ENCODE measurements around the gene GASK1A. TPM values are rescaled to one million over a fixed set of nuclear protein-coding genes. Genes with fewer than 3 reads are reported as not detected.
A peak's percentile ranks its signal among the peaks of the same experiment; 100 is the strongest.

GASK1A gene
- total and polyA plus RNA-seq, 8 donors: 1.2 to 23.6 (median 8.1) TPM

GRCh38 chr3:43015991-43016865, 37.1 kb downstream of the GASK1A start:
- 66 to 88% (median 79%) methylated on average over 5 of the region's 5 CpGs for WGBS, 5 donors
- Histone ChIP-seq H3K4me1 (peaks cover 0 to 21% (median 4%) of the 10 kb centered on the region in 4 donors), H3K9me3 (peaks cover 0 to 18% (median 0%) of the 10 kb centered on the region in 4 donors), H3K4me3 (no peak overlapping the region), H3K27ac (peak overlapping the region in 1 of 5 donors; percentile 31), H3K36me3 (no peaks in the 10 kb centered on the region), H3K27me3 (no peaks in the 10 kb centered on the region)
- intact Hi-C loops (cut with DNase I; ENCODE audit: low total_unique reads): no loop called here
- no peak for DNase-seq
- TF ChIP-seq POLR2A (IDR thresholded peaks at IDR 0.05): no peak
- no peak for TF ChIP-seq POLR2AphosphoS5 (IDR thresholded peaks at IDR 0.05)

GRCh38 chr3:43017004-43017403, 37.9 kb downstream of the GASK1A start:
- H3K36me3 ChIP-seq: no peaks in the 10 kb centered on the region
- H3K27me3 ChIP-seq: no peaks in the 10 kb centered on the region
- no peak for TF ChIP-seq CTCF (IDR thresholded peaks at IDR 0.05)
- TF ChIP-seq EP300 (IDR thresholded peaks at IDR 0.05): no peak
- no peak for TF ChIP-seq POLR2AphosphoS5 (IDR thresholded peaks at IDR 0.05)
- TF ChIP-seq POLR2A (IDR thresholded peaks at IDR 0.05): no peak
- WGBS, 5 donors: 87 to 100% (median 95%) methylated on average over 1 of the region's 1 CpG
- peaks cover 0 to 27% (median 4%) of the 10 kb centered on the region in 4 donors for H3K4me1 ChIP-seq
- H3K27ac ChIP-seq: peak overlapping the region in 1 of 5 donors; percentile 31
- intact Hi-C loops (cut with DNase I; ENCODE audit: low total_unique reads): no loop called here
- no peak overlapping the region for H3K4me3 ChIP-seq
- no peak for DNase-seq
- peaks cover 0 to 18% (median 0%) of the 10 kb centered on the region in 4 donors for H3K9me3 ChIP-seq

- intact Hi-C loops (cut with DNase I; ENCODE audit: low total_unique reads): no loop called here
- Histone ChIP-seq H3K36me3 (no peaks in the 10 kb centered on the region), H3K27me3 (no peaks in the 10 kb centered on the region), H3K4me3 (no peak overlapping the region), H3K9me3 (peaks cover 0 to 18% (median 0%) of the 10 kb centered on the region in 4 donors), H3K27ac (peak overlapping the region in 1 of 5 donors; percentile 20), H3K4me1 (peaks cover 0 to 29% (median 4%) of the 10 kb centered on the region in 4 donors)
- TF ChIP-seq EP300 (IDR thresholded peaks at IDR 0.05) (no peak), POLR2AphosphoS5 (IDR thresholded peaks at IDR 0.05) (no peak), CTCF (IDR thresholded peaks at IDR 0.05) (no peak), POLR2A (IDR thresholded peaks at IDR 0.05) (no peak)
- no peak for DNase-seq
- WGBS, 5 donors: 90 to 92% (median 91%) methylated on average over 9 of the region's 9 CpGs
Observed at GRCh38 chr3:43017593-43018195, 38.6 kb downstream of the GASK1A start.

- Histone ChIP-seq H3K4me1 (peaks cover 0 to 29% (median 6%) of the 10 kb centered on the region in 4 donors), H3K9me3 (peaks cover 0 to 18% (median 0%) of the 10 kb centered on the region in 4 donors), H3K27ac (peak overlapping the region in 1 of 5 donors; percentile 64), H3K36me3 (no peaks in the 10 kb centered on the region), H3K27me3 (no peaks in the 10 kb centered on the region), H3K4me3 (no peak overlapping the region)
- TF ChIP-seq POLR2A (IDR thresholded peaks at IDR 0.05) (no peak), POLR2AphosphoS5 (IDR thresholded peaks at IDR 0.05) (no peak), CTCF (IDR thresholded peaks at IDR 0.05) (no peak), EP300 (IDR thresholded peaks at IDR 0.05) (no peak)
- WGBS, 5 donors: 85 to 99% (median 97%) methylated on average over 2 of the region's 2 CpGs
- intact Hi-C loops (cut with DNase I; ENCODE audit: low total_unique reads): no loop called here
- no peak for DNase-seq
Observed at GRCh38 chr3:43018246-43018645, 39.1 kb downstream of the GASK1A start.
